ENCODE measurements around the gene ARAP2. TPM values are rescaled to one million over a fixed set of nuclear protein-coding genes. Genes with fewer than 3 reads are reported as not detected.
A peak's percentile ranks its signal among the peaks of the same experiment; 100 is the strongest.
"Not testable (repeated sequence)": the region's sequence is repeated elsewhere in the genome, so short reads cannot be mapped to it uniquely, and the experiment has no call there.

Gene ARAP2
- total RNA-seq, 2 experiments from 2014 or later, result 30.0 to 31.0 TPM

DNA sequence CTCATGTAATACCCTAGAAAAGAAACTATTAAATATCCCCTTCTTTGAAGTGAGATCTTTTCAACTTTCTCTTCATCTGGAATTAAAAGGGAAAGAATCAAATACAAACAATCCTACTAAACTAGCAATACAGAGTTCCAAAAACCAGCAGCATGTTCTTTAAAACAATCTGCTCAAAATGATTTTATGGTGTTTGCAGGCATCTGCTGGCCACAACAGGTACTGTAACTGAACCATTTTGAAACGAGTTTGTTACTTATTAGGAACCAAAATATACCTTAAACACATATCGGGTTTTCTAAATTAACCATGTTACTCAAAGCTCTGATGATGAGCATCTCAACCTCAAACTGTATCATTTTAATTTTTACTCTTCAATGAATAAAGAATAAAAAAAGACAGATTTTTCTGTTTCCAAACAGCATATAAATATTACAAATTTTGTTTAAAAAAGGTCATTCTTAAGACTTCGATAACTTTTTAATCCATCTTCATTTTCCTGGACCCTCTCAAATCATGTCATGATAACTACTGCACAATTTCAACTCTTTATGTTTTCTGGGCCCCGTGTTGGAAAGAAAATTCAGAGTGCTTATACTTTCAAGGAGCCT lies 56.5 kb downstream of the ARAP2 start:
- TF ChIP-seq, protein P1, sequence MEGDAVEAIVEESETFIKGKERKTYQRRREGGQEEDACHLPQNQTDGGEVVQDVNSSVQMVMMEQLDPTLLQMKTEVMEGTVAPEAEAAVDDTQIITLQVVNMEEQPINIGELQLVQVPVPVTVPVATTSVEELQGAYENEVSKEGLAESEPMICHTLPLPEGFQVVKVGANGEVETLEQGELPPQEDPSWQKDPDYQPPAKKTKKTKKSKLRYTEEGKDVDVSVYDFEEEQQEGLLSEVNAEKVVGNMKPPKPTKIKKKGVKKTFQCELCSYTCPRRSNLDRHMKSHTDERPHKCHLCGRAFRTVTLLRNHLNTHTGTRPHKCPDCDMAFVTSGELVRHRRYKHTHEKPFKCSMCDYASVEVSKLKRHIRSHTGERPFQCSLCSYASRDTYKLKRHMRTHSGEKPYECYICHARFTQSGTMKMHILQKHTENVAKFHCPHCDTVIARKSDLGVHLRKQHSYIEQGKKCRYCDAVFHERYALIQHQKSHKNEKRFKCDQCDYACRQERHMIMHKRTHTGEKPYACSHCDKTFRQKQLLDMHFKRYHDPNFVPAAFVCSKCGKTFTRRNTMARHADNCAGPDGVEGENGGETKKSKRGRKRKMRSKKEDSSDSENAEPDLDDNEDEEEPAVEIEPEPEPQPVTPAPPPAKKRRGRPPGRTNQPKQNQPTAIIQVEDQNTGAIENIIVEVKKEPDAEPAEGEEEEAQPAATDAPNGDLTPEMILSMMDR (IDR thresholded peaks at IDR 0.05), result peak; percentile 69
- Mint-ChIP-seq H3K27ac (no peak overlapping the region), H3K4me3 (no peak overlapping the region), H3K9me3 (no peaks in the 10 kb centered on the region), H3K27me3 (no peaks in the 10 kb centered on the region), H3K4me1 (ENCODE audit: low read depth) (peaks cover 31% of the 10 kb centered on the region), H3K36me3 (ENCODE audit: low read depth) (peaks cover 13% of the 10 kb centered on the region)
- intact Hi-C loops (cut with micrococcal nuclease), result loop anchor here (5.0 kb wide), 1 partner anchor 54 kb away; the partner anchor contains the start of gene ARAP2
- CTCF ChIA-PET, result interaction anchor here (0.8 to 2.4 kb wide), 4 partner anchors 18 to 130 kb away, joined by 3 to 8 read pairs (median 3); no protein-coding TSS in a partner anchor
- ATAC-seq, result no peak
- peak; percentile 43 for DNase-seq
- POLR2A ChIA-PET, result no interaction called here

DNA sequence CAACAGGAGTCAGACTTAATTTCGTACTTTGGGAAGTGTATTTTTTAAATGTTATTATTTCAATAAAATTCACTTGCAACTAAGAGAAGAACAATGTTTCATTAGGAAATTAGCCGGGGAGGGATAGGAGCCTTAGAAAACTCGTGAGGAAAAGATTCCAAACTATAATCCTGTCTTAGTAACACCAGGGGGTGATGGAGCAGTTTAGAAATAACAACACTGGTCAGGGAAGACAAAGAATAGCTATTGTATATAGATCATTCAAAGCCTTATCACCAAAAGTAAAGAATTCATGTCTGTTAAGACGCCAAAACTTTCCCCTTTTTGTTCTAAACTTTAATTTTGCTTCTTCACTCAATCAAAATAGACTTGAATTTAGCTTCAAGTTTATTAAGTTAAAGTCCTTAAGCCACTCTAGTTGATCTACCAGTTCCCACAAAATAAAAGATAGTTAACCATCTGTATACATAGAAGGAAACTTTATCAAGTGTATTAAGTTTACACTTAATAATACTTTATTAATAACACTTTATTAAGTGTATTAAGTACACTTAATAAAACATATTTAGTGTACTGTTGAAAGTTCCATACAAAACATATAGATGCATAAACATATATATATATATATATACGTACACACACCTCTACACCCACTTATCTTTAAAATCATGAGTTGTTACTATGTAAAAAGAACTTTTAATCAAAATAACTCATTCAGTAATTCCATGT lies 60.5 kb downstream of the ARAP2 start:
- ChIA-PET CTCF (interaction anchor here (0.6 to 2.3 kb wide), 7 partner anchors 9 to 1925 kb away, joined by 3 to 9 read pairs (median 3); no protein-coding TSS in a partner anchor), POLR2A (no interaction called here)
- no peak for DNase-seq
- ATAC-seq, result no peak
- Mint-ChIP-seq H3K4me3 (no peak overlapping the region), H3K36me3 (ENCODE audit: low read depth) (peaks cover 18% of the 10 kb centered on the region), H3K9me3 (no peaks in the 10 kb centered on the region), H3K27me3 (no peaks in the 10 kb centered on the region), H3K4me1 (ENCODE audit: low read depth) (peaks cover 12% of the 10 kb centered on the region), H3K27ac (no peak overlapping the region)
- intact Hi-C loops (cut with micrococcal nuclease), result no loop called here
- TF ChIP-seq, protein P1 (IDR thresholded peaks at IDR 0.05), result no peak

GRCh38 chr4:36183232-36183631 lies 61.1 kb downstream of the ARAP2 start:
- Mint-ChIP-seq H3K4me3 (no peak overlapping the region), H3K9me3 (no peaks in the 10 kb centered on the region), H3K36me3 (ENCODE audit: low read depth) (peaks cover 23% of the 10 kb centered on the region)

DNA sequence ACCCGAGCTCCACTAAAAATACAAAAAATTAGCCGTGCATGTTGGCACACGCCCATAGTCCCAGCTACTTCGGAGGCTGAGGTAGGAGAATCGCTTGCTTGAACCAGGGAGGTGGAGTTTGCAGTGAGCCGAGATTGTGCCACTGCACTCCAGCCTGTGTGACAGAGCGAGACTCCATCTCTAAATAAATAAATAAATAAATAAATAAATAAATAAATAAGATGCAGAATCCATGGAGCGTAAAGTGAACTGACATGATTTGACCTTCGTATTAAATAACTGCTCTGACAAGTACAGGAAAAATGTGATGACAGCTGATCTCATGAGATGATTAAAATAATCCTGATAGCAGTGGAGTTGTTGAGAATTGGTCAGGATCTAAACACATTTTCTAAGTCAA lies 62.0 kb downstream of the ARAP2 start:
- intact Hi-C loops (cut with micrococcal nuclease), result not testable (repeated sequence)

More at GRCh38 chr4:36183232-36183631, 61.1 kb downstream of the ARAP2 start:
- Mint-ChIP-seq H3K4me1 (ENCODE audit: low read depth) (peaks cover 6% of the 10 kb centered on the region), H3K27ac (no peak overlapping the region), H3K27me3 (no peaks in the 10 kb centered on the region)
- ChIA-PET CTCF (interaction anchor here (0.7 to 2.3 kb wide), 5 partner anchors 9 to 1926 kb away, joined by 3 to 9 read pairs (median 3); no protein-coding TSS in a partner anchor), POLR2A (no interaction called here)
- DNase-seq, result no peak
- intact Hi-C loops (cut with micrococcal nuclease), result no loop called here
- no peak for ATAC-seq
- TF ChIP-seq, protein P1 (IDR thresholded peaks at IDR 0.05), result no peak

DNA sequence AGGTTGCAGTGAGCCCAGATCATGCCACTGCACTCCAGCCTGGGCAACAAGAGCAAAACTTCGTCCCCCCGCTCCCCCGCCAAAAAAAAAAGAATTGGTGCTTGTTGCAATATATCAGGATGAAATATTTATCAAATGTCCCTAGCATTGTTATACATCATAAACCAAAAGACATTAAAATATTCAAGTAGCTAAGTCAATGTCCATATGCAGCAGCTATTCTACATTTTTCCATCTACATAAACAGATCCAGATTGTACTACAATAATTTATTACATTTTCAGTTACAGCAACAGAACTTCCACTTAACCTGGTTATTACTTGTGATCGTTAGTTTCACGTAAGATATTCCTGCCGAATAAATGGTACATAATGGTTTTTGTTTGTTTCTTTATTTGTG lies 64.1 kb downstream of the ARAP2 start:
- no peak overlapping the region for H3K27ac Mint-ChIP-seq
- no peaks in the 10 kb centered on the region for H3K27me3 Mint-ChIP-seq
- no peak overlapping the region for H3K4me3 Mint-ChIP-seq
- ChIA-PET CTCF (no interaction called here), POLR2A (no interaction called here)
- H3K9me3 Mint-ChIP-seq, result no peaks in the 10 kb centered on the region
- TF ChIP-seq, protein P1 (IDR thresholded peaks at IDR 0.05), result no peak
- no peak for DNase-seq
- H3K36me3 Mint-ChIP-seq (ENCODE audit: low read depth), result peaks cover 21% of the 10 kb centered on the region
- peaks cover 4% of the 10 kb centered on the region for H3K4me1 Mint-ChIP-seq (ENCODE audit: low read depth)
- no peak for ATAC-seq
- intact Hi-C loops (cut with micrococcal nuclease), result no loop called here

More for the DNA sequence above, 62.0 kb downstream of the ARAP2 start:
- H3K27me3 Mint-ChIP-seq; ATAC-seq; H3K9me3 Mint-ChIP-seq; H3K4me3 Mint-ChIP-seq; DNase-seq; POLR2A ChIA-PET; H3K4me1 Mint-ChIP-seq (ENCODE audit: low read depth): not testable (repeated sequence)
- CTCF ChIA-PET, result interaction anchor here (1.2 to 2.3 kb wide), 2 partner anchors 23 to 217 kb away, joined by 4 to 9 read pairs; no protein-coding TSS in a partner anchor
- H3K27ac Mint-ChIP-seq, result peak overlapping the region; percentile 55
- H3K36me3 Mint-ChIP-seq (ENCODE audit: low read depth), result peaks cover 23% of the 10 kb centered on the region
